Measurements from ENCODE around the gene DLD. TPM values are rescaled to one million over a fixed set of nuclear protein-coding genes. Genes with fewer than 3 reads are reported as not detected.

Gene DLD
- total RNA-seq, 2 experiments from 2014 or later: 56.3 to 56.9 TPM

- ATAC-seq (ENCODE audit: low read depth): no peak
- Mint-ChIP-seq H3K36me3 (no peaks in the 10 kb centered on the region), H3K27me3 (peaks cover 8% of the 10 kb centered on the region), H3K4me1 (no peaks in the 10 kb centered on the region), H3K9me3 (no peaks in the 10 kb centered on the region), H3K4me3 (no peak overlapping the region), H3K27ac (no peak overlapping the region)
- DNase-seq: no peak
- POLR2A ChIA-PET: no interaction called here
Observed at GRCh38 chr7:107962817-107963216, 71.8 kb downstream of the DLD start.

DNA sequence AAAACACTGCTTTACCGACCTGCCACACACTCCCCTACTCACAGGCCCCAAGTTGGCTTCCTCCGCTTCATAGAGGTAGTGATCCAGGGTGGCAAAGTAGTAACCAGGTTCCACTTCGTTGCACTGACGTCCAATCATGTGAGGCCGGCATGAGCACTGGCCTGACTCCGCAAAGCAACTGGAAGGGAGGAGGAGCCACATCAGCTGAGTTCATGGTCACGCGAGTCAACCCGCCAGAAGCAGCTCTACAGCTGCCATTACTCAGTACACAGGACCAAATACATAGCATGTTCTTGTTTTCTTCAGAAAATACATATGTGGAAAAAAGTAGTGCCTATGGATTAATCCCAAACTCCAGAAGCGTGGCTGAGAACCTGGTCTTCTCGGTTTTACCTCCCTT lies 73.5 kb downstream of the DLD start:
- DNase-seq (no peak), ATAC-seq (ENCODE audit: low read depth) (no peak)
- no peak overlapping the region for H3K27ac Mint-ChIP-seq
- H3K9me3 Mint-ChIP-seq: no peaks in the 10 kb centered on the region
- H3K27me3 Mint-ChIP-seq: peaks cover 2% of the 10 kb centered on the region
- POLR2A ChIA-PET: no interaction called here
- no peak overlapping the region for H3K4me3 Mint-ChIP-seq
- no peaks in the 10 kb centered on the region for H3K36me3 Mint-ChIP-seq
- H3K4me1 Mint-ChIP-seq: no peaks in the 10 kb centered on the region

DNA sequence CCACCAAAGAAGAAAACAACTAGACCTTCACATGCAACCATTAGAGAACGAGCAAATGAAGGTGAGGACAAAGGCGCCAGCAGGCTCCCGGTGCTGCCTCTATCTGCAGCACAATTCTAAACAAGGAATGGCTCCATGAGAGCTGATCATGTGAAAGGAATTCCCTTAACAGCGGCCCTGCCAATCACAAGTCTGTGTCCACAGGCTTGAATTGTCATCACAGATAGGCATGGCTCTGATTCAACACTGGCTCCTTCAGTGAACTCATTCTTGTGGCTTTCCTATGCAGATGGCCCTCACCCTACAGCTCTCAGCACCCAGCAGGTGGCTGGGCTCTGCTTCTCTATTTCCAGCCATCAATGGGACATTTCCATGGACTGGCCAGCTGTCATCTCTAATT lies 75.7 kb downstream of the DLD start:
- Mint-ChIP-seq H3K36me3 (no peaks in the 10 kb centered on the region), H3K9me3 (no peaks in the 10 kb centered on the region), H3K27me3 (peaks cover 2% of the 10 kb centered on the region), H3K27ac (no peak overlapping the region), H3K4me3 (no peak overlapping the region), H3K4me1 (no peaks in the 10 kb centered on the region)
- no peak for ATAC-seq (ENCODE audit: low read depth)
- POLR2A ChIA-PET: no interaction called here
- DNase-seq: no peak

DNA sequence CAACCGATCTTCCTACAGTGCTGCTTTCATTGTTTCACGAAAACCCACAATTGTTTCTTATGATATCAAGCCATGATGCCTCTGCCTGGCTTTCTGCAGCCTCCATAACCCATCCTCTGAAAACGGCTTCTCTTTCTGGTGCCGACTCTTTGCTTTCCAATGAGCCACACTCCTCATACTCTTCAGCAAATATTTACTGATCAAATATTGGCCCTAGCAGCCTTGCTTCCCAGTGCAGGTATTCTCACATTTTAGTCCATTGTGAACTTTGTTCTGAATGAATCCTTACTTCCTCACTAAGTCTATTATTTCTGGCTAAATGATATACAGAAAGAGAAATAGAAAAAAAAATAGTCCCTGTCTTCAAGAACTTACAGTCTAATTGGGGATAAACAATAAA lies 76.4 kb downstream of the DLD start:
- no peak overlapping the region for H3K27ac Mint-ChIP-seq

GRCh38 chr7:107968449-107968848 lies 77.5 kb downstream of the DLD start:
- Mint-ChIP-seq H3K4me1 (no peaks in the 10 kb centered on the region), H3K36me3 (no peaks in the 10 kb centered on the region), H3K27me3 (peaks cover 9% of the 10 kb centered on the region), H3K9me3 (no peaks in the 10 kb centered on the region), H3K4me3 (no peak overlapping the region), H3K27ac (no peak overlapping the region)
- no peak for ATAC-seq (ENCODE audit: low read depth)
- POLR2A ChIA-PET: no interaction called here
- DNase-seq: no peak

More for the DNA sequence above, 76.4 kb downstream of the DLD start:
- no peaks in the 10 kb centered on the region for H3K9me3 Mint-ChIP-seq
- H3K36me3 Mint-ChIP-seq: no peaks in the 10 kb centered on the region
- POLR2A ChIA-PET: no interaction called here
- peaks cover 4% of the 10 kb centered on the region for H3K27me3 Mint-ChIP-seq
- no peaks in the 10 kb centered on the region for H3K4me1 Mint-ChIP-seq
- no peak overlapping the region for H3K4me3 Mint-ChIP-seq
- ATAC-seq (ENCODE audit: low read depth) (no peak), DNase-seq (no peak)

- H3K27ac Mint-ChIP-seq: no peak overlapping the region
- no peaks in the 10 kb centered on the region for H3K9me3 Mint-ChIP-seq
- no peak for DNase-seq
- H3K4me1 Mint-ChIP-seq: no peaks in the 10 kb centered on the region
- ATAC-seq (ENCODE audit: low read depth): no peak
- no peaks in the 10 kb centered on the region for H3K36me3 Mint-ChIP-seq
- peaks cover 9% of the 10 kb centered on the region for H3K27me3 Mint-ChIP-seq
- H3K4me3 Mint-ChIP-seq: no peak overlapping the region
- POLR2A ChIA-PET: no interaction called here
Observed at GRCh38 chr7:107969856-107970255, 78.9 kb downstream of the DLD start.

Other genes starting within 250 kb of the DLD start
- gene SLC26A4, start 230.4 kb upstream of the DLD start, total RNA-seq: under 1 TPM; 0.17 to 0.97 TPM
- 10 to 100 TPM; 52.1 to 57.0 TPM for gene CBLL1, start 147.0 kb upstream of the DLD start, total RNA-seq
- gene SLC26A3, start 88.0 kb upstream of the DLD start, total RNA-seq: not detected
- gene LAMB1, start 112.0 kb downstream of the DLD start, total RNA-seq: not detected
- gene LAMB4, start 239.2 kb downstream of the DLD start, total RNA-seq: not detected